Activated T-cell treated with anti-CD3 and anti-CD28 coated beads for 4 hours (primary cell): Measurements from ENCODE around the gene NELL1.

Source experiments
- DNase-seq: peaks from one replicate; pipeline ENCODE4 v3.0.0-alpha.2; 2020

Gene NELL1

DNA sequence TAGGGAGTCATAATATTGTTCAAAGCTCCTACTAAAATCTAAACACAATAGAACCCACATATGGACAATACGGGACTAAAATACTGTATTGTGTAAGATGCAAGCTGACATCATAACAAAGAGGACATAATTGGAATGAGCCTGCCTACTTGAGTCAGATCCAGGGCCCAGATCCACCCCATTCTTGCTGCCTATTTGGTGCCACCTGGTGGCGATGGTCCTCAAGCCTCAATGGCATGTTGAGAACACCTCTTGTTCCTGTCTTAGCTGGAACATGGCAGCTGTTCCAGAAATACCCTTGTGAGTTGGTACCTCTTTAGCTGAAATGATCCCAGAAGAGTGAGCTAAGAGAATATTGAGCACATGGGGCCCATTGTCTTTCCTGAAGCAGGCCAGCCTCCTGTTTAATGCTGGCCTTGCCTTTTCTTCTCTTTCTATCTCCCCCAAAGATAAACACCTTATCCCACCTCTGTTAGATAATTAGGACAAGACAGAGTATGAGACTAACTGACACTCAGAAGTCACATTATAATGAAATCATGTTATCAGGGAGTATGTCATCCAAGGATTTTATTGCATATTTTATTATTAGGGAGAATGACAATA is 842.6 kb downstream of the NELL1 start:
- no peak for DNase-seq

DNA sequence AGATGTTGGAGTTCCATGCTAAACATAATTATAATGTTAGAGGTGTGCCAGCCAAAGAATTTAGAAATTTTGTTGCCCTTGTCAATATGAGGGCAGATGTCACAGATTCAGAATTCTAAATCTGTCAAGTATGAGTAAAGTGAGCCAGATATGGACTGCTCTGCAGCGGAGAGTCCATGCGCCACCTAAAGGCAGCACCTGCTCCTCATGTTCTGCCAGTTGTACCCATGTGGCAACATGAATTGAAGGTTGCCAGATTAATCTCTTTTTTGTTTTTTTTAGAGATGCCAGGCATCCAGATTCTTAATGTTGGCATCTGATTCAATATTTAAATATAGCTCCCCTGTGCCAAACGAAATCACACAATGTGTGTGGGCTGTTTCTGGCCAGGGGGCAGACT is 844.9 kb downstream of the NELL1 start:
- DNase-seq, result no peak

- DNase-seq, result no peak
Observed at GRCh38 chr11:21520244-21520643, 850.9 kb downstream of the NELL1 start.

DNA sequence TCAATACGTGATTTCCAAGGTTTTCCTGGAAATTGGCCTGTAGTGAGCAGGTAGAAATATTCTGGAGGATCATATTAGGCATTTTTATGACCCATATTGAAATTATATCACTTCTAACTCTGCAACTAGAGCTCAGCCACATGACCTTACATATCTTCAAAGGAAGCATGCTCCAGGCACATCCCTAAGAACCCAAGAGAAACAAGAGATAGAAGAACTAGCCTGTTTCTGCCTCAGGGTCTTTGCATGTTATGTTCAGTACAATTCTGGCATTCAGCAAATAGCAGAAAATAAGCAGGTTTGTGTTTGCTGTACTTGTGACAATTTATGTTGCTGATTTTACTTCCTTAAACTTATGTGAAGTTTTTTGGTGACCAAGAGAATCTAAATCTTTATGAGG is 859.8 kb downstream of the NELL1 start:
- DNase-seq, result no peak

DNA sequence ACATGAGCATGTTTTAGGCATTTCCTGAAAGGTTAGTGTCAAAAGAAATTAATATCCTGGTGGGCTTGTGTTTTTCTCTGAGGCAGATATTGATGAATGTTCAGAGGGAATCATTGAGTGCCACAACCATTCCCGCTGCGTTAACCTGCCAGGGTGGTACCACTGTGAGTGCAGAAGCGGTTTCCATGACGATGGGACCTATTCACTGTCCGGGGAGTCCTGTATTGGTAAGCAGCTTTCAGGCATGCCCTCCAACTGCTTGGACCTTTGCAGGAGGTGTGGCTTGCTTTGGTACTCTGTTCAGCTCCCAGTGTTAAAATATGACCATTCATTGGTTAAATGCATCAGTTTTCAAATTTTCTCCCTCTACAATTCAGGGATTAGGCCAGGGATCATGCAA is 864.9 kb downstream of the NELL1 start:
- no peak for DNase-seq

- no peak for DNase-seq
Observed at GRCh38 chr11:21537980-21538379, 868.6 kb downstream of the NELL1 start.

GRCh38 chr11:21541187-21541751 is 871.9 kb downstream of the NELL1 start:
- no peak for DNase-seq

DNA sequence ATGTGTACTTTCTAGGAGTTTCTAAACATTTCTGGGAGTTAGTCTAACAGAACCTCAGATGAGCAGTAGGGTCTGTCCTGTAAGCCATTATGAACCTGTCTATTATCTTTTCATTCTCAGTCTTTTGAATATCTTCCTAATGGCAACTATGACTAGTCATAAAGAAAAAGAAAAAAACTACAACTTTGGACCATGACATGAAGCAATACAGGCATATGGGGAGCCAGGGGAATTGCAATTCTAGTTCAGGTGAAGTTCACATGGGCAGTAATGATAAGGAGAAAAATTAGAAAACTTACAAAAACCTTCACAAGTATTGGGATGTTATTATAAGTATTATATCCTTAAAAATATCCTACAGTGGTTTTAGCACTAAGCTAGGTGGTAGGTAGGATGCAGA is 874.5 kb downstream of the NELL1 start:
- no peak for DNase-seq

DNA sequence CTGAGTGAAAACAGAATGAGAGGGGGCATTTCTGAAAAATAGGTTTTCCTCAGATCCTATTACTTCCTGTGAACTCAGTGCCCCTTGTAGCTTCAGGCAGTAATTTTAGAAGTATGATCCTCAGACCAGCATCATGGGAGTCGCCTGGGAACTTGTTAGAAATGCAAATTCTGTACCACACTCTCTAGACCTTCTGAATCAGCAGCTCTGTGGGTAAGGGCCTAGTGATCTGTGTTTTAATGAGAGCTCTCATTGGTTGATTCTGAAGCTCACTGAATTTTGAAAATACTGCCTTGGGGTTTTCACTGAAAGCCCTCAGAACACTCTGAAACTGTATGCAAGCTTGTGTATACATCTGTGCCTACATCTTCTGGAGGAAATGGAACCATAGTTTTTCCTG is 876.3 kb downstream of the NELL1 start:
- DNase-seq, result no peak

GRCh38 chr11:21546703-21547102 is 877.3 kb downstream of the NELL1 start:
- DNase-seq, result no peak

DNA sequence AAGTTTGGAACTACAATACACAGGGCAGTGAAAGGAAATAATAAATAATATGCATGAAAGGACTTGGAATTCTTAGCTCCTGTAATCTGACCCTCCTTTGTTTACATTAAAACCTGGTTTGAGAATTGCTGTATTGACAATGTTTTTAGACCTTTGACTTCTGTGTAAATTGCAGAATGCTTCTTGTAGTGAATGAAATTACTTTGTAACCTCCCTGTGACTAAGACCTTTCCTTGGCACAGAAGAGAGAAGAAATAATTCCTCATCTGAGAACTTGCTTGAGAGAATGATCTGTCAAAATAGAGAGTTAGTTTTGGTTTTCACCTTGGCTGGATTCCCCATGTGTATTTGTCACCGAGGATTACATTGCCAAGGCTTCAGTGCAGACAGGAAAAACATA is 883.5 kb downstream of the NELL1 start:
- DNase-seq, result no peak

DNA sequence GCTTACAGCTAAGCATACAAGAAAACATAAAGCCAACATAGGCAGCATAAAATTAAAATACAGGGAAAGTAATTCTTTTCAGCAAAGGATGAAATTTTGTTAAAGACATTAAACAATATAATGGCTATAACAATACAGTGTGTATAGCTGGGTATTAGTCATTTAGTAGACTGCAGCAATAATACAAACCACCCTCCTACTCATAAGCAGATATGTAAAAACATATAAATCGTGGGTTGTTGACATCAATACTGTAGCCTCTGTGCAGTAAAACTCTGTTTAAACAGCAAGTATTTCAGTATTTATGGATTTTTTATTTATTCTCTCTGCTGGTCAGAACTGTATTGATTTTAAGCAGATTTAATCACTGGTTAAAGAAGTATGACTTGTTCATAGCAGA is 884.4 kb downstream of the NELL1 start:
- no peak for DNase-seq

DNA sequence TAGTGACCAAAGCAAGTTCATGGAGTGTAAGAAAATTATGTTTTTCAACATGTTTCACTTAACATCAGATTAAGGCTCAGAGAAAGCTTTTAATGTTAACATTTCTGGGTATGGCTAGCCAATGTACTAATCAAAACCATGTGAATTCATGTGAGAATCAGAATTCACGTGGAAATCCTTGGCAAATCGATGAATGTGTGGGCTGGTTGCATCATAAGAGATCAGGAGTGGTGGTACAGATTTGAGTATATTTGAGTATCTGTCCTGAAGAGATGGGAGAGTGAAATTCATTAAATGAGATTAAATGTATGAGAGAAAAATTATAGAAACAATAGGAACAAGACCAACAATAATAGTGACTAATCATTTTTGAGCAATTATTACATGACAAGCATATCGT is 884.9 kb downstream of the NELL1 start:
- no peak for DNase-seq

GRCh38 chr11:21556926-21557325 is 887.5 kb downstream of the NELL1 start:
- no peak for DNase-seq

GRCh38 chr11:21560466-21560975 is 891.1 kb downstream of the NELL1 start:
- no peak for DNase-seq

- DNase-seq, result no peak
Observed at GRCh38 chr11:21561581-21561980, 892.2 kb downstream of the NELL1 start.

DNA sequence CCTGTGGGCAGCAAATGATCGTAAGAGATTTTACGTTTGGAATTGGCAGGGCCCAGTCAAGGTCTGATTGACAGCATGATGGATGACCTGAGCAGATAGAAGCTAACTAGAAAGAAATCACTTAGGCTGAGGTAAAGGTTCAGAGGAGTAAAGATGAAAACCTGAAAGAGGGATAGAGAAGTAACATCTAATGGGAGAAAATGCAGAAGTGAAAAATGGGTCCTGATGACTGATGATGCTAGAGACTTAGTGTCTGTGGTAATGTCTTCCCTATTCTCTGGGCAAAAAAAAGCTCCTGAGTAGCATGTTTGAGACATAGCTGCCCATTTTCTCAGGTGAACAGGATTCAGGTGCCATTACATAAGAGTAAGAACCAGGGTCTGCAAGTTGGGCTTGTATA is 894.7 kb downstream of the NELL1 start:
- no peak for DNase-seq

DNA sequence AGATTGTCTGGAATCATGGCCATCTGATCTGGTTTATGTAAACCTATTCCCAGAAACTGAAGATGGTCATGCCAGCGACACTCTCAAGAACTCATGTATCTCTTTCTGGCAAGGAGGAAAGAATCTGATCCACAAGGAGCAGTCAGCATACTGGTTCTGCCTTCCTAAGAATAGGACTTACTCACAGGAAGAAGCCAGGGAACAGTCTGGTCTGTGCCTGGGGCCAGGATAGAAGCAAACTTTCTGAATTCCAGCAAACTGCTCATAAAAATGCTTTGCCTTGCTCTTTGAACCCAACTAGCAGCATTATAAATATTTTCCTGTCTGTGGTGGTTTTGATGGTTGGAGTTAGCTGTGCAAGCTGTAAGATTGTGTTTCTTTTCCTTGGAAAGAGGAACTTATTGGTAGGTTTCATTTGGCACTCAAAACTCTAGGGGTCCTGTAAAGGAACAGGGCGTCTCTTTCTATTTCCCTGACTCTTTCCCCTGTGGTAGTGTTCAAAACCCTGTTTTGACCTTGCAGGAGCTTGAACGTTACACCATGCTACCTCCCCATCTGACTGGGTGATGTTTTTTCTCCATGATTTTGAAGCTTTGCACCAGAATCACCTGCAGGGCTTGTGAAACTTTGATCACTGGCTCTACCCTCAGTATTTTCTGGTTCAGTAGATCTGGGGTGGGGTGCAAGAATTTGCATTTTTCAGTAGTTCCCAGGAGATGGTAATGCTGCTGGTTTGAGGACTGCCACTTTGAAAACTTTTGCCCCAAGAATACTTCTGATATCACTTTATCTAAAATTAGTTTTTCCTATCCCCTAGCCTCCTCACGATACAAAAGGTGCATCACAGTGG is 895.7 kb downstream of the NELL1 start:
- DNase-seq, result no peak

DNA sequence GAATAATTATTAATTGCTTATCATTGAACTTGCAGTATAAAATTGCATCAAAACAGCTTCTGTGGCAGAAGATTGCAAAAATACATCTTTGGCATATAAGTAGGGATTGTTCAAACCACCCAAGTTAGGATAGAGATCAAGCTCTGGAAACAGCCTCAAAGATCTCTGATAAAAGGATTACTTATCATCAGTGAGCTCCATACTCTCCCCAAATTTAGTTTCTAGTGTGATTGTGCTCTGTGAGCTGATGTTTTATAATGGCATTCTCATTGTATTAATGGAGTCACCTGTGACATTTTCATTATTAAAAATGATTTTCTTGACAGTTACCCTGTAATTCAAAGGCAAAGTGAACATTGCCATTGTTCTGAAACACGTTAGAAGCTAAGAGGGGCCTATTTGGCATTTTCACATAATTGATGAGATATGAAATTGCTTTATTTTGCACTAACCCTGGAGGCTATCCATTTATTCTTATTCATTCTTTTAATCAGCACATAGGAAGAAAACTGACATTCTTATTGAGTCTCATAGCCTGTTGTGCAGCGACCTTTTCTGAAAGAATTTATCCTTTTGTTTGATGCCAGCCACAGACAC is 897.2 kb downstream of the NELL1 start:
- no peak for DNase-seq

DNA sequence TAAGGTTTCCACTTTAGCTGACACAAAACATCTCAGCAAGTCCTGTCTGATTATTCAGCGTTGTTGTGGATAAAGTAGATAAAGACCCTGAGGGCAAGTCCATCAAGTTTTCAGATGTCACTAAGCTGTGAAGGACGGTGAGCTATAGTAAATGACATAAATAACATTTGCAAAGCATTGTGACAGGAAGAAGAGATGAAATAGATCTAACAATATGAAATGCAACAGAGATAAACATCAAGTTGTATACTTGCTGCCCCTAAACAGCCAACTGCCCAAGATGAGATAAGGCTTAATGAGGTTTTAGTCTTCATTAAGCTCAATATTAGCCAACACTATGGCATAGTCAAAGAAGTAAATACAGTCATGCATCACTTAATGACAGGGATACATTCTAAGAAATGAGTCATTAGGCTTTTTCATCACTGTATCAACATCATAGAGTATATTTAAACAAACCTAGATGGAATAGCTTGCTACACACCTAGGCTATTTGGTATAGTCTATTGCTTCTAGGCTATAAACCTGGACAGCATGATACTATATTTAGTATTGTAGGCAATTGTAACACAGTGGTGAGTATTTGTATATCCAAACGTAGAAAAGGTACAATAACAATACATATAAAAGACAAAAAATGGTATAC is 898.4 kb downstream of the NELL1 start:
- no peak for DNase-seq

DNA sequence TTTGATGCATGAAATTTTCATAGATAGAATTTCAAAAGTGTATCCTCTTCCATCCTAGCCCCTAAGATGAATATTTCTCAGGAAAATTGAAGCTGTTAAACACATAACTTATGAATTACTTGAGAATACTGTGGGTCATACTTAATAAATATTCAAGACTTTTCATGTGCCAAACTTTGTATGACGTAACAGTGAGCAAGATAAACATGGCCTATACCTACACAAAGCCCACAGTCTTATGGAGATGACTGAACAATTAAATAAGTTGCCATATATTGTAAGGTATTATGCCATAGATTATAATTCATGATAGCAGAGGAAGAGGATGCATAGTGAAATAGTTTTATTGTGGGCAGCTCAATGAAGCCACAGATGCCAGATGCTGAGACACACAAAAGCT is 902.8 kb downstream of the NELL1 start:
- DNase-seq, result no peak

DNA sequence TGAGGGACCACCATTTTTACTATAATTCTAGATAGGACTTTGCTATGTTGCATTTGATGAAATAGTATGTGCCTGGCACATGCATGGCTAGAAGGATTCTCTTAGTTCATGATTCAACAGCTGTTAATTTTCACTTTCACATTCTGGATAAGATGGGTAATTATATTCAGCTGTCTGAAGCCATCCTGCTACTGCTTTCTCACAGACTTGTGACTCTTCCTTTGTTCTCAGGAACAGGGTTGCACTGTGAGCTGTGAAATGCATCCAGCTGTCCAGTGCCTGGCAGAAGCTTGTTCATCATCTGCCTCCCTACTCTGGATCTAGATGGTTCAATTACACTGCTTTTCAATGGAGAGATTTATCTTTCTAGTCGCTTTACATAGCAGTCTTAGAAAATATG is 913.4 kb downstream of the NELL1 start:
- no peak for DNase-seq

DNA sequence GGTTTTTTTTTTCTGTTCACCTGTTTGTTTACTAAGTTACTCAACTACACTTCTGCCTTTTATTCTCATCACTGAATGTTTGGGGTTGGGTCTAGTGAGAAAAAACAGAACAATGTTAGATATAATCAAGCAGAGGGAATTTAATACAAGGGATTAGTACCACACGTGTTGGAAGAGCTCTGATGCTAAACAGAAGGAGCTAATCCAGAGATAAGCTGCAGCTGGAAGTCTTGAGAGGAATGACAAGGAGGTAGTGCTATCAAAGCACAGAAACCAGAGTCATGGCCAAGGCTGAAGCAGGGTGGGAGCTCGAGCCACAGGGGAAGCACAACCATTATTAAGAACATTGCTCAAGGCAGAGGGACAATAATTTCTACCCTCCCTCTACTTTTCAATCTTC is 919.4 kb downstream of the NELL1 start:
- DNase-seq, result no peak
